NCI-H2029 (cell line): ENCODE results near the gene PLAAT4.
"Not testable (repeated sequence)": the region's sequence is repeated elsewhere in the genome, so short reads cannot be mapped to it uniquely, and the experiment has no call there.

Experiments used
- DNase-seq: peaks from one replicate; lab custom pipeline; 2025; lab: John Stamatoyannopoulos, UW

The PLAAT4 gene

GRCh38 chr11:63543711-63544110, 7.1 kb downstream of the PLAAT4 start:
- DNase-seq, result no peak

- DNase-seq, result no peak
These were observed 10.5 kb downstream of the PLAAT4 start for GRCh38 chr11:63547061-63547460.

DNA sequence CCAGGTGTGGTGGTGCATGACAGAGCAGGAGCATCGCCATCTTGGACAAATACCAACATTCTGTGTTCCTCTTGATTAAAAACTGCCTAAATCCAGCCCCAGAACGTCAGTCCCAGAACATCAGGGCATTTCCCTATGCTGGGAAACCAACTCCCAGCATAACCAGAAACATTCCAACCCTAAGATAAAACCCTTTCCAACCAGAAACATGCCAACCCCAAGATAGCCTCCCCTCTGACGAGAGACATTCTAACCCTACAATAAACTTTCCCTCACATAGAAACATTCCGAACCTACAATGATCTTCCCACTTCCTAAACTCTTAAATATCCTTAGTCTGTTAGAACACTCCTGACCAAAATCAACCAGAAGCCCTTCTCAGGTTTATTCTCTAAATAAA, 11.6 kb downstream of the PLAAT4 start:
- no peak for DNase-seq

- no peak for DNase-seq
These were observed 12.8 kb downstream of the PLAAT4 start for GRCh38 chr11:63549411-63549810.

DNA sequence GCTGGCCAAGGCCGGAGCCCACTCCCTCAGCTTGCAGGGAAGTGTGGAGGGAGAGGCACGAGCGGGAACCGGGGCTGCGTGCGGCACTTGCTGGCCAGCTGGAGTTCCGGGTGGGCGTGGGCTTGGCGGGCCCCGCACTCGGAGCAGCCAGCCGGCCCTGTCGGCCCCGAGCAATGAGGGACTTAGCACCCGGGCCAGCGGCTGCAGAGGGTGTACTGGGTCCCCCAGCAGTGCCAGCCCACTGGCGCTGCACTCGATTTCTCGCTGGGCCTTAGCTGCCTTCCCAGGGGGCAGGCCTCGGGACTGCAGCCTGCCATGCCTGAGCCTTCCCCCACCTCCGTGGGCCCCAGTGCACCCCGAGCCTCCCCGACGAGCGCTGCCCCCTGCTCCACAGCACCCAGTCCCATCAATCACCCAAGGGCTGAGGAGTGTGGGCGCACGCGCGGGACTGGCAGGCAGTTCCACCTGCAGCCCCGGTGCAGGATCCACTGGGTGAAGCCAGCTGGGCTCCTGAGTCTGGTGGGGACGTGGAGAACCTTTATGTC, 13.6 kb downstream of the PLAAT4 start:
- DNase-seq, result not testable (repeated sequence)

- no peak for DNase-seq
These were observed 14.7 kb downstream of the PLAAT4 start for GRCh38 chr11:63551091-63551888.

- DNase-seq, result no peak
These were observed 15.3 kb downstream of the PLAAT4 start for GRCh38 chr11:63551889-63552266.

DNA sequence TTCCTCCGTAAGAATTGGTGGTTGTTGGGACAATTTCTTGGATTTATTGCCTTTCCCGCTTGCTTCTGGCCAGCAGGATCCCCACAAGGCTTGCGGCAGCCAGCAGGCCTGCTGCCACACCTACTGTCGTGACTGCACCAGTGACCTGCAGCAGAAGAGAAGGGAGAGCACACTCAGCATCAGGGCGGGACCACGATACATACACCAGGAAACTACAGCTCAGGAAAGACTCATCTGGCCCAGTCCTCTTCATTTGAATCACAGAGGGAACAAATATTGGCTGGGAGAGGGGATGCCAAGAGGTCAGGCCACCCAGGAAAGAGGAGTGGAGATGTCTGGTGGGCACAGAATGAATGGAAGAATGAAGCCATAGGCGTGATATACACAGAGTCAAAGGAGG, 16.3 kb downstream of the PLAAT4 start:
- DNase-seq, result no peak

GRCh38 chr11:63553759-63554158, 17.2 kb downstream of the PLAAT4 start:
- DNase-seq, result no peak

DNA sequence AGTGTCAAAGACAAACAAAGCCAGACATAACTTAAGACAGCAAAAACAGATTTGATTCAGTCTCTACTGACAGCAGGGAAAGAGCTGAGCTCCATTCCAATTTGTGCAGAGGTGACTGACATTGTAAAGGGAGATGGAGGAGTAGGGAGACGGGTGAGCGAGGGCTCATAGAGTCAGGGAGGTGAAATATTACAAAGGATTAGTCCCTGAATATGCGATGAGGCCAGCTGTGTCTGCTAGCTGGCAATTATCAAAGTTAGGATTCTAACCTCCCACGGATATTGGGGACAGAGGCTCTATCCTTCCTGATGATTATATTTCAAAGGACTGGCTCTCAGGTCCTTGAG, 18.2 kb downstream of the PLAAT4 start:
- DNase-seq, result no peak

GRCh38 chr11:63556404-63557013, 19.9 kb downstream of the PLAAT4 start:
- DNase-seq, result no peak

GRCh38 chr11:63557570-63557969, 21.0 kb downstream of the PLAAT4 start:
- DNase-seq, result no peak

GRCh38 chr11:63558459-63559157, 22.0 kb downstream of the PLAAT4 start:
- DNase-seq, result no peak

DNA sequence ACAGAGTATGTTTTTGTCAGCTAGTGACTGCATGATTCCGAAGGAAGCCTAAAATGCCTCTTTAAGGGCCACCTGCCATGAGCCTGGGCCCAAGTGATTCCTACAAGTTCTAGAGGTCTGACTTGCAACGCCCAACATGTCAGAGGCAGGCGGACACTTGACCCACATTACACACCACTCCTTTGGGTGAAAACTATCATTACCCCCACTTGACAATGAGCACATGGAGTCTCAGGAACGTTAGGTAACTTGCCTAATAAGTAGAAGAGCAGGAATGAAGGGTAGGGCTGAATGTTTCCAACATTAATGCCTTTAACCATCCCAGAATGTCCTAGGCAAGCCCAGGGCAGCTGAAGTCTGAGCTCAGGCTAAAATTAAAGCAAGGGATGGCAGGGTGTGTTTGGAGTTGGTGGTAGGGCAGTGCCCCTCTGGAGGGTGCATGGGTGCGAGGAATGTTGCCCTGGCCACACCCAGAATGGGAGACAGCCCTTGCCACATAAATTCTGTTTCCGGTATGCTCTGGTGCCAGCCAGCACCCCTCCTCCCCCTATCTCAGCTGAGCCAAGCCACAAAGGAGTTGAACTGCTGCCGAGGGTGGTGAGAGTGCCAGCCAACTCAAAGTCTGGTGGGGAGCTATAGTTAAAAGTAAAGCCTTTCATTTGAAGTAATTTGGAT, 24.0 kb downstream of the PLAAT4 start:
- DNase-seq, result peak; percentile 9

GRCh38 chr11:63563201-63564055, 26.8 kb downstream of the PLAAT4 start, which contains the start of gene PLAAT2:
Gene PLAAT2, minus strand, starts transcription at chr11:63563379. Its CDS starts 55 bp downstream, at chr11:63563324.
- no peak for DNase-seq

DNA sequence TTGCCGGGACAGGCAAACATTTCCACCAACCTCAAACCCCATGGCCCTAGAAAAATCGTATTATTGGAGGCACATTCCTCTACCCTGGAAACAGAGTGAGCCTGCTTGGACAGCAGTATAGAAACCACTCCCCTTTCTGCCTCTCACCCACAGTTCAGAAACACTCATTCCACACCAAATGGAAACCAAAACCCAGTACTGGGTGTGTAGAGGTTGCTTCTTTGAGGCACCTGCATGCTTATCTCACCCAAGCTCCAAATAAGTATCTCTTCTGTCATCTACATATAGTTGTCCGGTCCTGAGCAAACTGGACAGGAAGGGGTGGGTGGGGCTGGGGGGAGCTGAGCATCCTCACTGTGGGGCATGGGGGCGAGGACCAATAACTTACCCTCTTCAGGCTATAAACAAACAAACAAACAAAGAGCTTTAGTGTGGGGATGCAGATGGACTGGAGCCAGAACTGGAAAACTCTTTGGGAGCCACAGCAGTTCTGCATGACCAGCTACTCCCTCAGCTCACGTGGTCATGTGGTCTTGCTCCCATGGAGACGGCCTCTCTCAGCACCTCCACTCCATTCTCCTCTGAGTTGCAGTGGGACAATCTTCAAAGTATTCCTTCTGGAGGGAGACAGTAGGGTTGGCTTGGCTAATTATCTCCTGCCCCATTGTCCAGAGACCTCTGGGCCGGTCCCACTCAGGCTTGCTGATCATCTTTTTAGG, 27.6 kb downstream of the PLAAT4 start:
- no peak for DNase-seq

DNA sequence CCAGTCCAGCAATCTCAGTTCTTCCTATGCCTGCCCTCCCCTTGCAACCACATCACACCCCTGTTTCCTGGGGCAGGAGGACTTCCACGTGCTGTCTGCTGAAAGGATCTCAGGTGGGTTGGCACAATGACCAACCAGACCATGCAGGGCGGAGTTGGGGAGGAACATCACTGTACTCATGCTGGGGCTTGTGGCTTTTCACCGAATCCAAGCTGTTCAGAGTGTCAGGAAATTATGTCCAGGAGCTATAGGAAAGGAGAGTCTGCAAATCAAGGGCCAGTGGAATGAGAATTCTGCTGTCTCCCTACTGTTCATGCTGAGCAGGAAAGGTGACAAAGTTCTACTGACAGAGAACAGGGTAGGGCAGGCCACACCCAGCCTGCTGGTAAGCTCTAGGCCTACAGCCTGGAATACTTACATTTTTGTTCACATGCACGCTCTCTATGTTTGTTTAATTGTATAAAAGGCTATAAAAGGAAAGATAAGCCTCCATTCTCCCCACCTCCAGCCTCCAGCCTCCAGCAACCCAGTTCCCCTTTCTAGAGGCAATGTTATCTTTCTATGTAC, 28.3 kb downstream of the PLAAT4 start:
- DNase-seq, result no peak

DNA sequence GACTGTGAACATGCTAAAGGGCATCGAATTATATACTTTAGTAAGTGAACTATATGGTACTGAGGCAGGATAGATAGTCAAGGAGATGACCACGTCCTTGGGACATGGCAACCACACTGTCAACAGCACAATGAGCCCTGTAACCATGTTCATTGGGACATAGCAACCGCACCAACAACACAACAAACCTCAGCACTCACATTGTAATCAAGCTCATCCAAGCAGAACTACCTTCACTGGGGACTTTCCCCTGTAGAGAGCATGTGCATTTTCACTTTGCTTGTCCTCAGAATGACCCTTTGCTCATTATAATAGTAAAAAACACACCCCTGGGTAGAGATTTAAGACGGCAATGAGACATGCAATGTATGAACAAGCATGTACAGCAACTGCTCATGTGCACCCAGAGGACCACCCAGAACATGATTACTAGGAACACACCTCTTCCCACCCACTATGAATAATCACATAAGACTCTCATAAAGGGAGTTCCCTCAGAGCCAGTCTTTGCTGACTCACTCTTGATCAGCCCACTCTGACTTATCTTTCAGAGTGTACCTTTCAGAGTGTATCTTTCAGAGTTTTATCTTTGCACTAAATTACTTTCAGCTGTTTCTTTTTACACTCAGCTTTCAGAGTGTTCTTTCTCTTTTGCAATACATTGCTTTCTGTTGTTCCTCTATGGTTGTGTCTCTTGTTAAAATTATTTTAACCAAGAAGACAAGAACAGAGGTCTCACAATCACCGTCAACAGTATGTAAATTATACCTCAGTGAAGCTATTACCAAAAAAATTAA, 30.6 kb downstream of the PLAAT4 start:
- peak; percentile 64 for DNase-seq

- no peak for DNase-seq
These were observed 33.0 kb downstream of the PLAAT4 start for GRCh38 chr11:63569570-63569969.
